Left ventricle myocardium inferior (tissue), 1 donor: Measurements from ENCODE around the gene LMNTD1. TPM values are rescaled to one million over a fixed set of nuclear protein-coding genes. Genes with fewer than 3 reads are reported as not detected.
"Not testable (repeated sequence)": the region's sequence is repeated elsewhere in the genome, so short reads cannot be mapped to it uniquely, and the experiment has no call there.

Source experiments
- DNase-seq: peaks from one replicate; pipeline ENCODE4 v3.0.0-alpha.2; 2020
- H3K27ac ChIP-seq: fragments of 200-600 bp; replicated peaks from 2 replicates; pipeline ENCODE4 v1.8.0; 2021
- H3K27me3 ChIP-seq: fragments of 200-600 bp; 2 replicates; pipeline ENCODE4 v1.8.0; 2021; ENCODE audit warnings: low read depth
- H3K36me3 ChIP-seq: fragments of 200-600 bp; 2 replicates; pipeline ENCODE4 v1.8.0; 2021
- H3K4me1 ChIP-seq: fragments of 200-600 bp; 2 replicates; pipeline ENCODE4 v1.8.0; 2021
- H3K4me3 ChIP-seq: fragments of 200-600 bp; 2 replicates; pipeline ENCODE4 v1.8.0; 2021; ENCODE audit warnings: mild to moderate bottlenecking, moderate library complexity
- H3K9me3 ChIP-seq: fragments of 200-600 bp; replicated peaks from 2 replicates; pipeline ENCODE4 v1.8.0; 2021
- intact Hi-C: fragments of 100-400 bp; cut with micrococcal nuclease; formaldehyde crosslinking; loops from one replicate; pipeline ENCODE4 v1.11.0; 2022
- total RNA-seq: library from RNA; stranded (reverse); fragmentation: NEBNext Ultra II Directional; extraction: Animal tissue kit (Norgen Biotek cat#: 25700); gene quantifications from one replicate; pipeline ENCODE4 v1.2.1, GENCODE V29; 2021
- TF ChIP-seq, protein P1 (sequence below): fragments of 200-600 bp; IDR thresholded peaks from 2 replicates; pipeline ENCODE4 v1.8.0; 2021; ENCODE audit warnings: antibody characterized with exemption, mild to moderate bottlenecking, borderline replicate concordance
- donor health status: DM: no; HTN: yes; CAD: no; lungs with severe emphysema.

Gene LMNTD1
- total RNA-seq, 1 donor from 2014 or later, result not detected

DNA sequence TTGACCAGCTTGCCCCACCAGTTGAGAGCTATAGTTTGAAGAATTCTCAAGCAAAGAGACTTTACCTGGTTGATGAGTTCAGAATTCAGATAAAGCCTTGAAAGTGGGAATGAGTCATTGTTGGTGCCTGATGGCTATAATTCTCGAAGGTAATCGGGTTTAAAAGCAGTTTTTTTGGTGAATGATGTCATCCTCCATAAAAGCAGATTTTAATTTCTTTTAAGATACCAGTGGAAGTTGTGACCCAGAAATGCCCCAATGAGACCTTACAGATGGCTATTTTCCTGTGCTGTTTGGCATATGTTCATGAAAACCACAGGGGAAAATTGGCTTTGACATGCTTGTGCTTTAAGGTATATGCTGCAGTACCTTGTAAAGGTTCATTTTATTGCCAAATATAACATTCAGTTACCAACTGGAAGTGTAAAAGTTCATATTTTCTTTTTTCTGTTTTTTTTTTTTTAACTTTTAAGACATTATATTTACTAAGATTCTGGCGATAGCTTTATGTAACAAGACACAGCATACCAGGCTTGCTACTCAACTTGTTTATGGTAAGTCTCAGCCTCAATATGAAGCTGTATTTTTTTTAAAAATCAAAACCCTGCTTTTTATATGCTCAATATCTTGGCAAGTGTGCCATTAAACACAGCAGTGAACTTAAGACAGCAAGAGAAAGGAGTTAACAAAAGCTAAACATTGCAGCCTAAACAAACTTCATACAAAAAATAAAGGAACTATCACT, 119.3 kb downstream of the LMNTD1 start:
- no peaks in the 10 kb centered on the region for H3K9me3 ChIP-seq
- no peaks in the 10 kb centered on the region for H3K27me3 ChIP-seq
- intact Hi-C loops, result no loop called here
- TF ChIP-seq, protein P1, sequence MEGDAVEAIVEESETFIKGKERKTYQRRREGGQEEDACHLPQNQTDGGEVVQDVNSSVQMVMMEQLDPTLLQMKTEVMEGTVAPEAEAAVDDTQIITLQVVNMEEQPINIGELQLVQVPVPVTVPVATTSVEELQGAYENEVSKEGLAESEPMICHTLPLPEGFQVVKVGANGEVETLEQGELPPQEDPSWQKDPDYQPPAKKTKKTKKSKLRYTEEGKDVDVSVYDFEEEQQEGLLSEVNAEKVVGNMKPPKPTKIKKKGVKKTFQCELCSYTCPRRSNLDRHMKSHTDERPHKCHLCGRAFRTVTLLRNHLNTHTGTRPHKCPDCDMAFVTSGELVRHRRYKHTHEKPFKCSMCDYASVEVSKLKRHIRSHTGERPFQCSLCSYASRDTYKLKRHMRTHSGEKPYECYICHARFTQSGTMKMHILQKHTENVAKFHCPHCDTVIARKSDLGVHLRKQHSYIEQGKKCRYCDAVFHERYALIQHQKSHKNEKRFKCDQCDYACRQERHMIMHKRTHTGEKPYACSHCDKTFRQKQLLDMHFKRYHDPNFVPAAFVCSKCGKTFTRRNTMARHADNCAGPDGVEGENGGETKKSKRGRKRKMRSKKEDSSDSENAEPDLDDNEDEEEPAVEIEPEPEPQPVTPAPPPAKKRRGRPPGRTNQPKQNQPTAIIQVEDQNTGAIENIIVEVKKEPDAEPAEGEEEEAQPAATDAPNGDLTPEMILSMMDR, result no peak
- no peak for DNase-seq
- no peaks in the 10 kb centered on the region for H3K36me3 ChIP-seq
- H3K4me3 ChIP-seq, result no peak overlapping the region
- H3K27ac ChIP-seq, result no peak overlapping the region
- peaks cover 3% of the 10 kb centered on the region for H3K4me1 ChIP-seq

- H3K27ac ChIP-seq, result no peak overlapping the region
- H3K36me3 ChIP-seq, result no peaks in the 10 kb centered on the region
- no peak overlapping the region for H3K4me3 ChIP-seq
- intact Hi-C loops, result no loop called here
- peaks cover 3% of the 10 kb centered on the region for H3K4me1 ChIP-seq
- TF ChIP-seq, protein P1, result no peak
- no peaks in the 10 kb centered on the region for H3K27me3 ChIP-seq
- no peaks in the 10 kb centered on the region for H3K9me3 ChIP-seq
- no peak for DNase-seq
These were observed 120.1 kb downstream of the LMNTD1 start for GRCh38 chr12:25433024-25433423.

DNA sequence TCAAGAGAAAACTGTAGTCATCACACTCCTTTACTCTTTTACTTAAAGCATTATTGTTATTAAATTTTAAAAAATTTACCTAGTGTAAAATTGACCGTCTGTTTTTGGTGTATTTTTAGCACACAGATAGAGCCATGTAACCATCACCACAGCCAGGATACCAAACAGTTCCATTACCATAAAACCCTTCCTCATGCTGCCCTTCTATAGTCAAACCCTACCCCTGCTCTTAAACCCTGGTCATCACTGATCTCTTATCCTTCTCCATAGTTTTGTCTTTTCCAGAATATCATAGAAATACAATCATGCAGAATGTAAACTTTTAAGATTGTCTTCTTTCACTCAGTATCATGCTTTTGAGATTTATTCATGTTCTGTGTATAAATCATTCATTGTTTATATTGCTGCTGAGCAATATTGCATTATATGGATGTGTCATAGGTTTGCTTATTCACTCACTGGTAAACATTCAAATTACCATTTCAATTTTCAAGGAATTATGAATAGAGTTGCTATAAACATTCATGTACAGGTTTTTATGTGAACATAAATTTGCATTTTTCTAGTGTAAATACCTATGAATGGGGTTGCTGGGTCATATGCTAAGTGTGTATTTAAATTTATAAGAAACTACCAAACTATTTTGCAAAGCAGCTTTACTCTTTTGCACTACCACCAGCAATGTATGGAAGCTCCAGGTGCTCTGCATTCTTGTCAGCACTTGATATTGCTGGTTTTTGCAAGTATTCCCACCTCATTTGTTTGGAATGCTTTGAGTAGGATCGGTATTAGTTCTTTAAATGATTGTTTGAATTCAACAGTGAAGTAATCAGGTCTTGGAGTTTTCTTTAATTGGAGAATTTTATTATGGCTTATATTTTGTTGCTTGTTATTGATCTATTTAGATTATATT, 125.5 kb downstream of the LMNTD1 start:
- TF ChIP-seq, protein P1, result no peak
- Histone ChIP-seq H3K4me3 (no peak overlapping the region), H3K27ac (no peak overlapping the region), H3K27me3 (no peaks in the 10 kb centered on the region), H3K4me1 (peaks cover 7% of the 10 kb centered on the region), H3K36me3 (no peaks in the 10 kb centered on the region), H3K9me3 (no peaks in the 10 kb centered on the region)
- DNase-seq, result no peak
- intact Hi-C loops, result no loop called here

DNA sequence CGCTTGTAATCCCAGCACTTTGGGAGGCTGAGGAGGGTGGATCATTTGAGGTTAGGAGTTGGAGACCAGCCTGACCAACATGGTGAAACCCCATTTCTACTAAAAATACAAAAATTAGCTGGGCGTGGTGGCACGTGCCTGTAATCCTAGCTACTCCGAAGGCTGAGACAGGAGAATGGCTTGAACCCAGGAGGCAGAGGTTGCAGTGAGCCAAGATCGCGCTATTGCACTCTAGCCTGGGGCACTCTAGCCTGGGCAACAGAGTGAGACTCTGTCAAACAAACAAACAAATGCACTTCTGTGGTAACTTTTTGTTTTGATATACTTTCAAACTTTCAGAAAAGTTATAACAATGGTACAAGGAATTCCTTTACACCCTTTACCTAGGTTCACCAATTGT, 126.3 kb downstream of the LMNTD1 start:
- DNase-seq, result not testable (repeated sequence)

More for the DNA sequence above, 126.3 kb downstream of the LMNTD1 start:
- H3K4me1 ChIP-seq, H3K27ac ChIP-seq, H3K36me3 ChIP-seq, H3K9me3 ChIP-seq, intact Hi-C loops, H3K27me3 ChIP-seq, H3K4me3 ChIP-seq: not testable (repeated sequence)
